Subcutaneous adipose tissue (tissue), 4 donors: Measurements from ENCODE around the gene TCF15. TPM values are rescaled to one million over a fixed set of nuclear protein-coding genes. Genes with fewer than 3 reads are reported as not detected.

Source experiments
- total RNA-seq, 4 donors: library from RNA; depleted of rRNA; stranded (reverse); fragments of >200 nt; gene quantifications; one replicate each; pipeline ENCODE4 v1.1.0, GENCODE V29; 2016
- TF ChIP-seq, protein P1 (sequence below): fragments of 450-650 bp; IDR thresholded peaks from one replicate; pipeline ENCODE4 v1.5.1; 2016; ENCODE audit warnings: low read depth, mild to moderate bottlenecking, control low read depth, antibody characterized with exemption, moderate library complexity

TCF15 gene
- total RNA-seq, 4 donors from 2014 or later = 0.34 to 3.4 (median 2.3) TPM

DNA sequence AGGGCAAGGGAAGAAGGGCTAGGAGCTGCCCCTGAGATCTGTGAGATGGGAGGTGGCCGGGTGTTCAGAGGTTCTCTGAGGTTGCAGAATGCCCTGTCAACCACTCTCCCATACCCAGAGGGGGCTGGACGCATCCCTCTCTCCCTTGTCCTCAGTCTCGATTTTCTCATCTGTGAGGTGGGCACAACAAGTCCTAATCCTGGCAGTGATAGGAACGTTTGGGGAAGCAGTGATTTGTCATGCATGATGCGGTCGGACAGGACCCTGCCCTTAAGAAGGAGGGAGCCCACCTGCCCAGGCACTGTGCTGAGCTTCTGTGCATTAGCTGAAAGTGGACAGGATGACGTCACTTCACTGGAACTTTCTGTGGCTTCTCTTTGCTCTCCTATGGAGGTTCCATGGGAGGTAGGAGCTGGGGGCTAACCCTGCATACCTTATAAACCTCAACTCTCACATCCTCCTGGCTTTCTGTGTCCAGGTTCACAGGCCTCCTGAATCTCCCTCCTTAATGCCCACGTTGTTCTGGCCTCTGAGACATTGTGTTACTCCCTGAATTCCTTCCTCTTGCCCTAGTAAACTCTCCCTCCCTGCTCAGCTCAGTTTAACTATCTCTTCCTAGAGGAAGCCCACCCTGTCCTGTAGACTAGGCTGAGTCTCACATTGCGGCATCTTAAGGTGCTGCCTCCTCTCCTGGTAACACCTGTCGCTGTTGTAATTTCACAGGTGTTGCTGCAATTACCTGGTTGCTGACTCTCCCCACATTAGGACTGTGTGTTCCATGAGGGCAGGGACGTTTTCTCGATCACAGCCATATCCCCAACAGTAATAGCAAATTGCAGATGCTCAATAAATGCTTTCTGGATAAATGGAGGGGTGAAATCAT lies 36.5 kb downstream of the TCF15 start:
- TF ChIP-seq, protein P1, sequence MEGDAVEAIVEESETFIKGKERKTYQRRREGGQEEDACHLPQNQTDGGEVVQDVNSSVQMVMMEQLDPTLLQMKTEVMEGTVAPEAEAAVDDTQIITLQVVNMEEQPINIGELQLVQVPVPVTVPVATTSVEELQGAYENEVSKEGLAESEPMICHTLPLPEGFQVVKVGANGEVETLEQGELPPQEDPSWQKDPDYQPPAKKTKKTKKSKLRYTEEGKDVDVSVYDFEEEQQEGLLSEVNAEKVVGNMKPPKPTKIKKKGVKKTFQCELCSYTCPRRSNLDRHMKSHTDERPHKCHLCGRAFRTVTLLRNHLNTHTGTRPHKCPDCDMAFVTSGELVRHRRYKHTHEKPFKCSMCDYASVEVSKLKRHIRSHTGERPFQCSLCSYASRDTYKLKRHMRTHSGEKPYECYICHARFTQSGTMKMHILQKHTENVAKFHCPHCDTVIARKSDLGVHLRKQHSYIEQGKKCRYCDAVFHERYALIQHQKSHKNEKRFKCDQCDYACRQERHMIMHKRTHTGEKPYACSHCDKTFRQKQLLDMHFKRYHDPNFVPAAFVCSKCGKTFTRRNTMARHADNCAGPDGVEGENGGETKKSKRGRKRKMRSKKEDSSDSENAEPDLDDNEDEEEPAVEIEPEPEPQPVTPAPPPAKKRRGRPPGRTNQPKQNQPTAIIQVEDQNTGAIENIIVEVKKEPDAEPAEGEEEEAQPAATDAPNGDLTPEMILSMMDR = no peak

DNA sequence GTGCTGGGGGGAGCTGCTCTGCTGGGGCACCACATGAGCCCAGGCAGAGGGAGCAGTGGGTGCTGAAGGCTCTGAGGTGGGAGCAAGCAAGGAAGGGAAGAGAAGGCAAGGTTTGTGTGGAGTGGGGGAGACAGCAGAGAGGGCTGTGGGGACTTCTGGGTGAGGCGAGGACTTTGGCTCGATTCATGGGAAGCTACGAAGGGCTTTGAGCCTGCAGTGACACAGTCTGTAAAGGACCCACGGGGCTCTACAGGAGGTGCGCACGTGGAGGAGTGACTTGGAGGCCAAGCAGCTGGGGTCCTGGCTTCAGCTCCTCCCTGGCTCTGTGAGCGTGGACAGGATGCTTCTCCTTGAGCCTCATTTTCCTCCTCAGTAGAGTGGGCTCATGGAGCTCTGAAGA lies 37.4 kb downstream of the TCF15 start:
- TF ChIP-seq, protein P1 = no peak

DNA sequence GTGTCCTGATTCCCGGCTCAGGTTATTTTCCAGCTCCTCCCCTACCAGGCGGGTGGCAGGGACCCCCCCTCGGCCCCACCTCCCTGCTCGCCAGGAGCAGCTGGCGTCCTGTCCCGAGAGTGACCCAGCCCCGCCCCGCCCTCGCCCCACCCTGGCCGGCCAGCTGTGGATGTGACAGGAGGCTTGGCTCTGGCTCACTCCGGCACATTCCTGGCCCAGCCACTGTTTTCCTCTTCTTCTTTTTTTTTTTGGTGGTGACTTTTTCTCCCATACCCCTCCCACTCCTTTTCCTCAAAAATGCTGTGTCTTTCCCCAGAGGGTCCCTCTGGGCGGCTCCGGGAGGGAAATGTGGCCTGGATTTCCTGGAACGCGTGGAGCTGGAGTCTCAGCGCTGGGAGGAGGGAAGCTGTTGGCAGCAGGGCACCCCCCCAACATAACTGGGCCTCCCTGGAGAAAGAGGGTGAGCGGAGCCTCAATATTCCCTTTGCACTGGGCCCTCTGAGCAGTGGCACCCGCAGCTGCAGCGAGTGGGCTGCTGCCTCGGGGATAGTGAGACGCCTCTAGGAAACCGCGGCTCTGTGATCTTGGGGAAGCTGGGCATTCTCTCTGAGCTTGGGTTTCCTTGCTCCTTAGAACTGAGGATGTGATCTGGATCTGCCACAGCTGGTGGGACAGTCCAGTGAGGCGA lies 38.2 kb downstream of the TCF15 start:
- TF ChIP-seq, protein P1 = no peak

DNA sequence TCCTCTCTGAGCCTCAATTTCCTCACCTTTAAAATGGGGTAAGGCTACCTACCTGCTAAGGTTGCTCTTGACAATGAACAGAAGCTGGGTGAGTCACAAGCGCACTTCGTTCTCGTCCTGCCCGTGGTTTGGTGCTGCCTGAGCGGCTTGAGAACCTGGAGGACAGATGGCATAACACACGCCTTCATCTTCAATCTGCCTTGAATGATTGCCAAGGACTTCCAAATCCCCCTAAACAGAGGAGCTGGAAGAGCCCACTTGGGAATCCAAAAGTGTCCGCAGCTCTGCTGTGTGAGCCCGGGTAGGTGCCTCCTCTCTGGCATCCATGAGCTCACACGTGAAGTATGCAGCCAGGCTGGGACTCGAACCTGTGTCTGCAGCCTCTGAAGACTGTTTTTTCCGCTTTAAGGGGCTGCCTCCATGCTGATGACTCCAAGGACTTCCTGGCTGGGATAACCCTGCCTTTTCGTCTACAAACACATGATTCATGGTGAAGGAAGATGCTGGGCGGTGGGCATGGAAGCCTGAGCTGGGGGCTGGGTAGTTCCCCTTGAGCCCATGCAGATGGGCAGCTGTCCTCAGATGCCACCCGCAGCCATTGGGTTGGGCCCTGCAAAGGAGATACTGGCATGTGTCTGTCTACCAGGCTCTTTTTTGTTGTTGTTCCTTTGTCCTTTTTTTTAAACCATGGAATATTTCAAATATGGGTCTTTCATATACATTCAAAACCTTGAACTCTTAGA lies 41.3 kb downstream of the TCF15 start:
- TF ChIP-seq, protein P1 = no peak

DNA sequence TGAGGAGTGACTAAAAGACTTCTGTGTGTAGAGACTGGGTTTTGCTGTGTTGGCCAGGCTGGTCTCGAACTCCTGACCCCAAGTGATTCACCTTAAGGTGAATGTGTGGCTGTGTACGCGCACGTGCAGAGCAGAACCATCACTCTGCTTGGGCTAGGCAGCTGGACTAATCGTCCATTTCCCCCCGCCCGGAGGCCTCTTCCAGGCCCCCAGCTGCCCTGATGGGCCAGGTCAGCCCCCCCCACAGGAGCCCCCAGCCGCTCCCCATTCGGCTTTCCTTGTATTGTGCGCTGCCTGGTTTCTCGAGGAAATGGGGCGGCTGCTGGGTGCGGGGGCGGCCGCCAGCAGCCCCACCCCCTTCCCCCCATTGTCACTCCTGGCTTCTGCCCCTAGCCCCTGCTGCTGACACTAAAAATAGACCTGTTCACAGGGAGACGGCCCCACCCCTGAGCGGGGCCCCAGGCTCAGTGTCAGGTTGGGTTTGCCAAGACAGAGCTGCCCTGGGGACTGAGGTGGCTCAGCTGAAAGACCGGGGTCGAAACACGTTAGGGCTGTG lies 41.9 kb downstream of the TCF15 start:
- TF ChIP-seq, protein P1 = no peak

DNA sequence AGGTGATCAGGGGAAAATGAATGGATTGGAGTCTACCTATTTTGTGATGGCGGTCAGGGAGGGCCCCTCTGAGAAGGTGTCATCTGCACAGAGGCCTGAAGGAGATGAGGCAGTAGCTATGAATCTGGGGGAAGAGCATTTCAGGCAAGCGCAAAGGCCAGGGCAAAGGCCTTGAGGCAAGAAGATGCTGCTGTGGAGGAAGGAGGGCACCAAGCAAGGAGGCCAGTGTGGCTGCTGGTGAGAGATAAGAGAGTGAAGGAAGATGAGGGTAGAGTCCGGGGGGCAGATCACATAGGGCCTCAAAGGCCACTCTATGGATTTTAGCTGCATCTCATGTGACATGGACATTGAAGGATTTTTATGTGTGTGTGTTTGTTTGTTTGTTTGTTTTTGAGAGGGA lies 45.9 kb downstream of the TCF15 start:
- TF ChIP-seq, protein P1 = no peak
